ENCODE data around the gene F7.

DNA sequence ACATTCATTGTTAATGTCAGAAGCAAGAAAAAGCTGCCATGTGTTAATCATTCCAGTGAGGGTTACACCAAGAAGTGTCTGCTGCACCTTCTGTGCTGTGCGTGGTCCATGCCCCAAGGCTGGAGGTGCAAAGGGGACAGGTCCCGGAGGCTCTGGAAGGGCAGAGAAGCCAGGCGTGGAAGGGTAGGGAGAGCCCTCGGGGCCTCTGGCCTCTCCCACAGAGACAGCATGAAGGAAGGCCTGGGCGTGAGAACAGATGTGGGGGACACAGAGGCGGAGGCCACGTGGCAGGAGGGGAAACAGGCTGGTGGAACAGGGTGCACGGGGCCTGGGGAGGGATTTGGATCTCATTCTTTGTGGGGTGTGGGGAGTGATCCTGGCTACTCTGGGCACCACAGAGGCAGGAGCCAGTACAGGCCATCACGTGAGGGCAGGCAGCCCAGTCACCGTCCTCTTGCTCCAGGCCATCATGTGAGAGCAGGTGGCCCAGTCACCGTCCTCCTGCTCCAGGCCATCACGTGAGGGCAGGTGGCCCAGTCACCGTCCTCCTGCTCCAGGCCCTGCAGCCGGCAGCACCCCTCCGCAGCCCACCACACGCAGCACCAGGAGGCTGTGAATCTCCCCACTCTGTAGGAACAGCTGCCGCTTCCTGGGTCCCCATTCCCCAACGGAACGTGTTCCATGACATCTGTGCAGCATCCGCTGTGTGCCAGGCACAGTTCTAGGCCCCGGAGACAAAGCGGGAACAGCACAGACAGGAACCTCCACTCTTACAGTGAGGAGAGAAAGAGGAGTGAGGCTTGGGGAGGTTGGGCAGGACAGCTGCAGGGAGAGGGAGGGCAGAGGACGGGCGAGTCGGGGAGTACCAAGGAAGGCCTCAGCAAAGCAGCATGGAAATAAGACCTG lies 10.2 kb upstream of the F7 start:
- TF ChIP-seq CTCF (IDR thresholded peaks at IDR 0.05; ENCODE audit: low read depth, low read length) (no peak), EZH2phosphoT487 (IDR thresholded peaks at IDR 0.05; ENCODE audit: low read depth) (no peak)
